ENCODE results near the gene PYGO2. TPM values are rescaled to one million over a fixed set of nuclear protein-coding genes. Genes with fewer than 3 reads are reported as not detected.

Gene PYGO2
- total and polyA plus RNA-seq, 2 of the 8 experiments (the other 6 are each of a cell fraction or from before 2014, with no cell fraction given) = 31.0 to 31.6 TPM

GRCh38 chr1:154923695-154924094 is 37.9 kb downstream of the PYGO2 start:
- Histone ChIP-seq H4K20me1 (replicated peaks in 1 of 2; ENCODE audit: control insufficient read depth in 1 of 2, insufficient read depth in 2 of 2, low read length in 2 of 2) (no peaks in the 10 kb centered on the region), H3K27ac (ENCODE audit: low read depth, low read length) (no peak overlapping the region), H2AK5ac (ENCODE audit: low read depth, low read length) (no peak overlapping the region), H2BK15ac (ENCODE audit: low read length) (no peak overlapping the region), H2BK120ac (replicated peaks; ENCODE audit: low read depth, low read length) (no peak overlapping the region), H4K8ac (ENCODE audit: extremely low read depth, insufficient read depth, low read length) (no peak overlapping the region), H4K91ac (replicated peaks; ENCODE audit: insufficient read length, low read length) (no peak overlapping the region), H3K56ac (replicated peaks; ENCODE audit: insufficient read length, low read depth, low read length) (no peak overlapping the region), H4K5ac (ENCODE audit: insufficient read length, low read depth, low read length) (no peak overlapping the region), H3K4me3 (ENCODE audit: extremely low read depth in 1 of 4, insufficient read depth in 2 of 4, low read depth in 3 of 4, low read length in 4 of 4) (no peak overlapping the region), H3K79me2 (ENCODE audit: control insufficient read depth in 1 of 2, insufficient read depth in 2 of 2, low read length in 2 of 2) (no peaks in the 10 kb centered on the region), H3K4ac (replicated peaks; ENCODE audit: insufficient read length, low read depth, low read length) (no peak overlapping the region), H2BK12ac (ENCODE audit: low read depth, low read length) (no peak overlapping the region), H3K23me2 (ENCODE audit: low read depth, low read length) (0 out of 2 replicates have a peak, but pooled peaks cover 2% of the 10 kb centered on the region), H3K79me1 (ENCODE audit: low read depth, low read length) (no peaks in the 10 kb centered on the region), H3K14ac (ENCODE audit: insufficient read length) (no peak overlapping the region), H3K36me3 (ENCODE audit: control insufficient read depth in 2 of 4, insufficient read depth in 4 of 4, low read length in 3 of 4) (peaks cover 0 to 19% (median 8%) of the 10 kb centered on the region in 4 experiments; a peak in 3 of 8 replicates), H3K18ac (ENCODE audit: extremely low read depth, low read length) (no peak overlapping the region), H2BK20ac (ENCODE audit: low read length) (no peak overlapping the region), H2BK5ac (ENCODE audit: low read depth, low read length) (no peak overlapping the region), H3K9me3 (ENCODE audit: insufficient read depth in 2 of 2, low read depth in 1 of 2, low read length in 1 of 2) (no peaks in the 10 kb centered on the region), H3K4me1 (replicated peaks in 1 of 4; ENCODE audit: control insufficient read depth in 3 of 4, insufficient read depth in 4 of 4, low read length in 3 of 4) (no peaks in the 10 kb centered on the region), H3K27me3 (replicated peaks in 1 of 4; ENCODE audit: control insufficient read depth in 3 of 4, extremely low read depth in 1 of 4, insufficient read depth in 3 of 4, low read length in 3 of 4) (no peaks in the 10 kb centered on the region), H3K23ac (ENCODE audit: insufficient read length) (no peak overlapping the region), H2AFZ (ENCODE audit: low read length) (no peak overlapping the region), H3K4me2 (ENCODE audit: insufficient read depth in 1 of 2, low read depth in 2 of 2, low read length in 2 of 2) (no peak overlapping the region), H3K9ac (replicated peaks in 1 of 4; ENCODE audit: extremely low read depth in 1 of 4, low read depth in 3 of 4, low read length in 3 of 4) (no peak overlapping the region)
- DNase-seq (ENCODE audit: low read depth in 1 of 2, low spot score in 2 of 2) (no peak), FAIRE-seq (no peak)
- ChIA-PET CTCF (ENCODE audit: partially characterized antibody) (interaction anchor here (0.6 to 1.5 kb wide), 2 partner anchors 17 to 20 kb away, joined by 3 to 4 read pairs; no protein-coding TSS in a partner anchor), POLR2A (ENCODE audit: partially characterized antibody) (interaction anchor here (1.3 kb wide), 1 partner anchor 11 kb away, joined by 3 read pairs; no protein-coding TSS in a partner anchor)
- no peak for TF ChIP-seq SP2 (IDR thresholded peaks at IDR 0.05; ENCODE audit: low read length)
- TF ChIP-seq JUN (IDR thresholded peaks at IDR 0.05; ENCODE audit: low read depth, low read length) = no peak
- TF ChIP-seq FOSL1 (IDR thresholded peaks at IDR 0.05; ENCODE audit: insufficient read depth, low read depth, low read length) = no peak
- TF ChIP-seq CHD2 (IDR thresholded peaks at IDR 0.05; ENCODE audit: low read length) = no peak
- 88% methylated on average over 3 of the region's 3 CpGs; no CpG with 5 or more reads in 1 of the 2 experiments for WGBS, 2 experiments (ENCODE audit: extremely low coverage in 1 of 2, insufficient coverage in 1 of 2, insufficient read length in 1 of 2, insufficient replicate concordance in 2 of 2, low coverage in 1 of 2, low lambda C conversion rate in 2 of 2, missing lambda C conversion rate in 1 of 2)

Measured in H1 (cell line).